Measurements from ENCODE around the gene WNK1. TPM values are rescaled to one million over a fixed set of nuclear protein-coding genes. Genes with fewer than 3 reads are reported as not detected.

The WNK1 gene
- polyA plus RNA-seq, 1 donor from 2014 or later, result 25.9 TPM

DNA sequence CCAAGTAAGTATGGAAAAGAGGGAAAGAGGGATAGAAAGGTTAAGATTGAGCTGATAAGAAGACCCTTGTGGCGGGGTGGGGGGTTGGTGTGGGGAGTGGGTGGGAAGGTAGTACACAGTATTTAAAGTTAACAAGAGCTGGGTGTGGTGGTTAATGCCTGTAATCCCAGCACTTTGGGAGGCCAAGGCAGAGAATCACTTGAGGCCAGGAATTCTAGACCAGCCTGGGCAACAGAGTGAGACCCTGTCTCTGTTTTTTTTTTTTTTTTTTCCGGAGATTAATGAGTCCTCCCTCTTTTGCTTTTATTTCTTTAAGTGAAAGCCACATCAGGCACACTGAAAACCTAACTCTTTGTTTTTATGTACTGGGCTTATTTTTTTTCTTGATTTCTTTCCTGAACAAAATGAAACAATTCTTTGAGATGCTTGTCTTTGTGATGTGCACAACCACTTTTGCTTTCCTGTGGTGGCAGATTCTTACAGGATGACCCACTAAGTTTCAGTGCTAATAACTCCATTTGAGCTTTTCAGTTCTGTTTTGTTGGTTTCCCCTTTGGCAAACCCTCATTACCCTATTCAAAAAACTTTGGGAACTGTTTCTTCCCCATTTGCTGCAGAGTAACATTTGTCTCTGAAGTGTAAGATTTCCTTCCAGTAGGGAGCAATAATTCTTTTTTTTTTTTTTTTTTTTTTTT is 54.8 kb downstream of the WNK1 start:
- peaks cover 83% of the 10 kb centered on the region for H3K79me2 ChIP-seq (replicated peaks; ENCODE audit: insufficient read depth, low read length)
- H2AFZ ChIP-seq (ENCODE audit: low read depth, low read length), result no peak overlapping the region
- no peak overlapping the region for H3K4me2 ChIP-seq (ENCODE audit: low read length)
- peaks cover 4% of the 10 kb centered on the region for H3F3A ChIP-seq (ENCODE audit: insufficient read depth, low read length, poor library complexity, severe bottlenecking)
- H3K9ac ChIP-seq (ENCODE audit: low read length), result no peak overlapping the region
- H3K9me2 ChIP-seq (ENCODE audit: insufficient read depth, low read length), result no peaks in the 10 kb centered on the region
- H3K9me3 ChIP-seq (ENCODE audit: low read length), result no peaks in the 10 kb centered on the region
- TF ChIP-seq POLR2AphosphoS5 (IDR thresholded peaks at IDR 0.05) (no peak), RAD21 (conservative IDR thresholded peaks at IDR 0.05) (no peak), EZH2 (IDR thresholded peaks at IDR 0.05; ENCODE audit: borderline replicate concordance, insufficient read depth, low read length, poor library complexity, severe bottlenecking) (no peak), EP300 (conservative IDR thresholded peaks at IDR 0.05; ENCODE audit: poor library complexity, severe bottlenecking) (no peak), SMC3 (conservative IDR thresholded peaks at IDR 0.05; ENCODE audit: poor library complexity) (no peak), MXI1 (conservative IDR thresholded peaks at IDR 0.05; ENCODE audit: poor library complexity, severe bottlenecking) (no peak)
- TF ChIP-seq, protein P1, sequence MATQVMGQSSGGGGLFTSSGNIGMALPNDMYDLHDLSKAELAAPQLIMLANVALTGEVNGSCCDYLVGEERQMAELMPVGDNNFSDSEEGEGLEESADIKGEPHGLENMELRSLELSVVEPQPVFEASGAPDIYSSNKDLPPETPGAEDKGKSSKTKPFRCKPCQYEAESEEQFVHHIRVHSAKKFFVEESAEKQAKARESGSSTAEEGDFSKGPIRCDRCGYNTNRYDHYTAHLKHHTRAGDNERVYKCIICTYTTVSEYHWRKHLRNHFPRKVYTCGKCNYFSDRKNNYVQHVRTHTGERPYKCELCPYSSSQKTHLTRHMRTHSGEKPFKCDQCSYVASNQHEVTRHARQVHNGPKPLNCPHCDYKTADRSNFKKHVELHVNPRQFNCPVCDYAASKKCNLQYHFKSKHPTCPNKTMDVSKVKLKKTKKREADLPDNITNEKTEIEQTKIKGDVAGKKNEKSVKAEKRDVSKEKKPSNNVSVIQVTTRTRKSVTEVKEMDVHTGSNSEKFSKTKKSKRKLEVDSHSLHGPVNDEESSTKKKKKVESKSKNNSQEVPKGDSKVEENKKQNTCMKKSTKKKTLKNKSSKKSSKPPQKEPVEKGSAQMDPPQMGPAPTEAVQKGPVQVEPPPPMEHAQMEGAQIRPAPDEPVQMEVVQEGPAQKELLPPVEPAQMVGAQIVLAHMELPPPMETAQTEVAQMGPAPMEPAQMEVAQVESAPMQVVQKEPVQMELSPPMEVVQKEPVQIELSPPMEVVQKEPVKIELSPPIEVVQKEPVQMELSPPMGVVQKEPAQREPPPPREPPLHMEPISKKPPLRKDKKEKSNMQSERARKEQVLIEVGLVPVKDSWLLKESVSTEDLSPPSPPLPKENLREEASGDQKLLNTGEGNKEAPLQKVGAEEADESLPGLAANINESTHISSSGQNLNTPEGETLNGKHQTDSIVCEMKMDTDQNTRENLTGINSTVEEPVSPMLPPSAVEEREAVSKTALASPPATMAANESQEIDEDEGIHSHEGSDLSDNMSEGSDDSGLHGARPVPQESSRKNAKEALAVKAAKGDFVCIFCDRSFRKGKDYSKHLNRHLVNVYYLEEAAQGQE (IDR thresholded peaks at IDR 0.05; ENCODE audit: borderline replicate concordance), result no peak
- H3K36me3 ChIP-seq (ENCODE audit: insufficient read depth, low read length), result no peaks in the 10 kb centered on the region
- no peak overlapping the region for H3K27ac ChIP-seq (ENCODE audit: low read length)
- no peak overlapping the region for H3K4me3 ChIP-seq (ENCODE audit: low read length)
- no peaks in the 10 kb centered on the region for H3K27me3 ChIP-seq (ENCODE audit: insufficient read depth, low read depth, low read length)
- H4K20me1 ChIP-seq (ENCODE audit: insufficient read depth), result no peaks in the 10 kb centered on the region

DNA sequence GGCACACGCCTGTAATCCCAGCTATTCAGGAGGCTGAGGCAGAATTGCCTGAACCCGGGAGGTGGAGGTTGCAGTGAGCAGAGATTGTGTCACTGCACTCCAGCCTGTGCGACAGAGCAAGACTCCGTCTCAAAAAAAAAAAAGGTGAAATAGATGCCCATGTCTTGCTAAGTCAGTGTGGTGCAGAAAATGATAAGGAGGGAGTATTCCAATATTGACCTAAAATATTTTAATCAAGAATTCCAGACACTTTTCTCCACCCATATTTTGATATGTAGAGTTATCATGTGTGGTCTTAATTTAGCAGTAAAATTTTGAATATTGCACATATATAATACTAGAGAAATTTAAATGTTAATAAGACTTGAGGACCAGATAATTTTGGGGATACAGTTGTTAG is 57.7 kb downstream of the WNK1 start:
- Histone ChIP-seq H3K79me2 (replicated peaks; ENCODE audit: insufficient read depth, low read length) (peaks cover 74% of the 10 kb centered on the region), H3F3A (ENCODE audit: insufficient read depth, low read length, poor library complexity, severe bottlenecking) (no peaks in the 10 kb centered on the region), H3K4me3 (ENCODE audit: low read length) (no peak overlapping the region), H2AFZ (ENCODE audit: low read depth, low read length) (no peak overlapping the region), H3K36me3 (ENCODE audit: insufficient read depth, low read length) (no peaks in the 10 kb centered on the region), H3K9me2 (ENCODE audit: insufficient read depth, low read length) (no peaks in the 10 kb centered on the region), H3K4me2 (ENCODE audit: low read length) (no peak overlapping the region), H3K27me3 (ENCODE audit: insufficient read depth, low read depth, low read length) (no peaks in the 10 kb centered on the region), H3K9ac (ENCODE audit: low read length) (no peak overlapping the region), H4K20me1 (ENCODE audit: insufficient read depth) (no peaks in the 10 kb centered on the region), H3K27ac (ENCODE audit: low read length) (no peak overlapping the region), H3K9me3 (ENCODE audit: low read length) (no peaks in the 10 kb centered on the region)
- no peak for TF ChIP-seq POLR2AphosphoS5 (IDR thresholded peaks at IDR 0.05)
- TF ChIP-seq EZH2 (IDR thresholded peaks at IDR 0.05; ENCODE audit: borderline replicate concordance, insufficient read depth, low read length, poor library complexity, severe bottlenecking), result no peak
- no peak for TF ChIP-seq MXI1 (conservative IDR thresholded peaks at IDR 0.05; ENCODE audit: poor library complexity, severe bottlenecking)
- TF ChIP-seq EP300 (conservative IDR thresholded peaks at IDR 0.05; ENCODE audit: poor library complexity, severe bottlenecking), result no peak
- TF ChIP-seq SMC3 (conservative IDR thresholded peaks at IDR 0.05; ENCODE audit: poor library complexity), result no peak
- TF ChIP-seq, protein P2, sequence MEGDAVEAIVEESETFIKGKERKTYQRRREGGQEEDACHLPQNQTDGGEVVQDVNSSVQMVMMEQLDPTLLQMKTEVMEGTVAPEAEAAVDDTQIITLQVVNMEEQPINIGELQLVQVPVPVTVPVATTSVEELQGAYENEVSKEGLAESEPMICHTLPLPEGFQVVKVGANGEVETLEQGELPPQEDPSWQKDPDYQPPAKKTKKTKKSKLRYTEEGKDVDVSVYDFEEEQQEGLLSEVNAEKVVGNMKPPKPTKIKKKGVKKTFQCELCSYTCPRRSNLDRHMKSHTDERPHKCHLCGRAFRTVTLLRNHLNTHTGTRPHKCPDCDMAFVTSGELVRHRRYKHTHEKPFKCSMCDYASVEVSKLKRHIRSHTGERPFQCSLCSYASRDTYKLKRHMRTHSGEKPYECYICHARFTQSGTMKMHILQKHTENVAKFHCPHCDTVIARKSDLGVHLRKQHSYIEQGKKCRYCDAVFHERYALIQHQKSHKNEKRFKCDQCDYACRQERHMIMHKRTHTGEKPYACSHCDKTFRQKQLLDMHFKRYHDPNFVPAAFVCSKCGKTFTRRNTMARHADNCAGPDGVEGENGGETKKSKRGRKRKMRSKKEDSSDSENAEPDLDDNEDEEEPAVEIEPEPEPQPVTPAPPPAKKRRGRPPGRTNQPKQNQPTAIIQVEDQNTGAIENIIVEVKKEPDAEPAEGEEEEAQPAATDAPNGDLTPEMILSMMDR (IDR thresholded peaks at IDR 0.05; ENCODE audit: poor library complexity, severe bottlenecking), result no peak
- TF ChIP-seq RAD21 (conservative IDR thresholded peaks at IDR 0.05), result no peak
- TF ChIP-seq, protein P1 (IDR thresholded peaks at IDR 0.05; ENCODE audit: borderline replicate concordance), result no peak
- no peak for TF ChIP-seq TAF1 (IDR thresholded peaks at IDR 0.05; ENCODE audit: low read depth)
